PFSK-1 (cell line): ENCODE data around the gene RNU5B-1.

Experiments
- POLR2AphosphoS5 ChIP-seq: IDR thresholded peaks from 2 replicates; pipeline ENCODE4 v1.6.1; 2012; ENCODE audit warnings: low read depth, mild to moderate bottlenecking, control low read depth, low read length, moderate library complexity
- TAF1 ChIP-seq: IDR thresholded peaks from 2 replicates; pipeline ENCODE4 v1.6.1; 2012; ENCODE audit warnings: low read length, control low read depth, borderline replicate concordance; ENCODE audit not compliant: insufficient read depth
- TF ChIP-seq, protein P1 (sequence below), 2 experiments: IDR thresholded peaks; 2 replicates each; pipeline versions ENCODE4 v1.6.1 to v1.8.0; 2011 to 2012; ENCODE audit warnings: low read depth in 2 of 2, low read length in 2 of 2, control low read depth in 1 of 2, inconsistent platforms in 1 of 2, mild to moderate bottlenecking in 1 of 2, moderate library complexity in 1 of 2; ENCODE audit not compliant: insufficient read depth in 1 of 2

DNA sequence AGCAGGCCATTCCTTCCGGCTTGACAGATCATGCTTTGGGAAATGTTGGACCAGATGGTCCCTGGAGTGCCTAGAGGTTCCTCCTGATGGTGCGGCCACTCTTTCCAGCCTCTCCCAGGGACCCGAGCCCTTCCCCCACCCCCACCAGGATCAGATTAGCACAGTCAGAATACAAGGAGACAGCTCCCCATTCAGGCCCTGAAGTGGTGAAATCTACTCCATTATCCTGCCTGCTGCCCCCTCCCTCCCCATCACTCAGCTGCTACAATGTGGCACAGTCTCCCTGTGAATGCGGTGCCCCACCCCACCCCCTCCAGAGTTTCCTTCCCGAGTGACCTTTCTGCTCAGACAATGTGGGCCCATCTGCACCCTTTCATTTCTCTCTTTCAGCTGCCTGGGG, 29.4 kb downstream of the RNU5B-1 start:
- TF ChIP-seq POLR2AphosphoS5 (no peak), TAF1 (no peak)
- TF ChIP-seq, protein P1, sequence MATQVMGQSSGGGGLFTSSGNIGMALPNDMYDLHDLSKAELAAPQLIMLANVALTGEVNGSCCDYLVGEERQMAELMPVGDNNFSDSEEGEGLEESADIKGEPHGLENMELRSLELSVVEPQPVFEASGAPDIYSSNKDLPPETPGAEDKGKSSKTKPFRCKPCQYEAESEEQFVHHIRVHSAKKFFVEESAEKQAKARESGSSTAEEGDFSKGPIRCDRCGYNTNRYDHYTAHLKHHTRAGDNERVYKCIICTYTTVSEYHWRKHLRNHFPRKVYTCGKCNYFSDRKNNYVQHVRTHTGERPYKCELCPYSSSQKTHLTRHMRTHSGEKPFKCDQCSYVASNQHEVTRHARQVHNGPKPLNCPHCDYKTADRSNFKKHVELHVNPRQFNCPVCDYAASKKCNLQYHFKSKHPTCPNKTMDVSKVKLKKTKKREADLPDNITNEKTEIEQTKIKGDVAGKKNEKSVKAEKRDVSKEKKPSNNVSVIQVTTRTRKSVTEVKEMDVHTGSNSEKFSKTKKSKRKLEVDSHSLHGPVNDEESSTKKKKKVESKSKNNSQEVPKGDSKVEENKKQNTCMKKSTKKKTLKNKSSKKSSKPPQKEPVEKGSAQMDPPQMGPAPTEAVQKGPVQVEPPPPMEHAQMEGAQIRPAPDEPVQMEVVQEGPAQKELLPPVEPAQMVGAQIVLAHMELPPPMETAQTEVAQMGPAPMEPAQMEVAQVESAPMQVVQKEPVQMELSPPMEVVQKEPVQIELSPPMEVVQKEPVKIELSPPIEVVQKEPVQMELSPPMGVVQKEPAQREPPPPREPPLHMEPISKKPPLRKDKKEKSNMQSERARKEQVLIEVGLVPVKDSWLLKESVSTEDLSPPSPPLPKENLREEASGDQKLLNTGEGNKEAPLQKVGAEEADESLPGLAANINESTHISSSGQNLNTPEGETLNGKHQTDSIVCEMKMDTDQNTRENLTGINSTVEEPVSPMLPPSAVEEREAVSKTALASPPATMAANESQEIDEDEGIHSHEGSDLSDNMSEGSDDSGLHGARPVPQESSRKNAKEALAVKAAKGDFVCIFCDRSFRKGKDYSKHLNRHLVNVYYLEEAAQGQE (IDR thresholded peaks at IDR 0.05; ENCODE audit: insufficient read depth in 1 of 2, low read depth in 2 of 2, low read length in 2 of 2), result no peak
